GM18951 (cell line): Measurements from ENCODE around the gene TATDN2.
"Not testable (repeated sequence)": the region's sequence is repeated elsewhere in the genome, so short reads cannot be mapped to it uniquely, and the experiment has no call there.

Source experiments
- POLR2A ChIP-seq: IDR thresholded peaks from 4 replicates; pipeline ENCODE4 v1.6.1; 2011; ENCODE audit warnings: mild to moderate bottlenecking; ENCODE audit not compliant: insufficient read length, insufficient read depth; ENCODE audit errors: extremely low read depth
- in situ Hi-C: fragments of 300-500 bp; cut with MboI; formaldehyde crosslinking; loops from one replicate; pipeline ENCODE4 v1.12.0; 2022; ENCODE audit warnings: low sequenced_read_pairs, mixed read lengths, inconsistent platforms; ENCODE audit not compliant: unreplicated experiment

Gene TATDN2

GRCh38 chr3:10294030-10294586 lies 45.8 kb downstream of the TATDN2 start:
- in situ Hi-C loops, result no loop called here
- TF ChIP-seq POLR2A, result no peak

GRCh38 chr3:10298064-10298463 lies 49.8 kb downstream of the TATDN2 start:
- in situ Hi-C loops, result not testable (repeated sequence)

- no peak for TF ChIP-seq POLR2A
- in situ Hi-C loops, result no loop called here
These were observed 50.9 kb downstream of the TATDN2 start for GRCh38 chr3:10299175-10299574.

GRCh38 chr3:10299679-10300078 lies 51.4 kb downstream of the TATDN2 start:
- in situ Hi-C loops, result no loop called here

GRCh38 chr3:10300087-10300486 lies 51.8 kb downstream of the TATDN2 start:
- no peak for TF ChIP-seq POLR2A
- in situ Hi-C loops, result no loop called here

More at GRCh38 chr3:10299679-10300078, 51.4 kb downstream of the TATDN2 start:
- TF ChIP-seq POLR2A, result no peak

GRCh38 chr3:10303105-10303504 lies 54.8 kb downstream of the TATDN2 start:
- TF ChIP-seq POLR2A, result no peak
- in situ Hi-C loops, result no loop called here

GRCh38 chr3:10303785-10304184 lies 55.5 kb downstream of the TATDN2 start:
- no peak for TF ChIP-seq POLR2A
- in situ Hi-C loops, result no loop called here

- in situ Hi-C loops, result no loop called here
- TF ChIP-seq POLR2A, result no peak
These were observed 56.6 kb downstream of the TATDN2 start for GRCh38 chr3:10304905-10305304.

GRCh38 chr3:10305331-10305902 lies 57.2 kb downstream of the TATDN2 start:
- in situ Hi-C loops, result no loop called here

GRCh38 chr3:10306156-10306555 lies 57.9 kb downstream of the TATDN2 start:
- in situ Hi-C loops, result no loop called here
- TF ChIP-seq POLR2A, result no peak

More at GRCh38 chr3:10305331-10305902, 57.2 kb downstream of the TATDN2 start:
- no peak for TF ChIP-seq POLR2A

GRCh38 chr3:10308678-10309077 lies 60.4 kb downstream of the TATDN2 start:
- no peak for TF ChIP-seq POLR2A
- in situ Hi-C loops, result no loop called here

GRCh38 chr3:10309736-10310135 lies 61.5 kb downstream of the TATDN2 start:
- TF ChIP-seq POLR2A, result no peak
- in situ Hi-C loops, result no loop called here

- peak; percentile 15 for TF ChIP-seq POLR2A
- in situ Hi-C loops, result no loop called here
These were observed 62.3 kb downstream of the TATDN2 start for GRCh38 chr3:10310578-10310977.

- in situ Hi-C loops, result no loop called here
- TF ChIP-seq POLR2A, result no peak
These were observed 63.5 kb downstream of the TATDN2 start for GRCh38 chr3:10311710-10312109.
